ENCODE results near the gene CYP2W1.

The CYP2W1 gene

DNA sequence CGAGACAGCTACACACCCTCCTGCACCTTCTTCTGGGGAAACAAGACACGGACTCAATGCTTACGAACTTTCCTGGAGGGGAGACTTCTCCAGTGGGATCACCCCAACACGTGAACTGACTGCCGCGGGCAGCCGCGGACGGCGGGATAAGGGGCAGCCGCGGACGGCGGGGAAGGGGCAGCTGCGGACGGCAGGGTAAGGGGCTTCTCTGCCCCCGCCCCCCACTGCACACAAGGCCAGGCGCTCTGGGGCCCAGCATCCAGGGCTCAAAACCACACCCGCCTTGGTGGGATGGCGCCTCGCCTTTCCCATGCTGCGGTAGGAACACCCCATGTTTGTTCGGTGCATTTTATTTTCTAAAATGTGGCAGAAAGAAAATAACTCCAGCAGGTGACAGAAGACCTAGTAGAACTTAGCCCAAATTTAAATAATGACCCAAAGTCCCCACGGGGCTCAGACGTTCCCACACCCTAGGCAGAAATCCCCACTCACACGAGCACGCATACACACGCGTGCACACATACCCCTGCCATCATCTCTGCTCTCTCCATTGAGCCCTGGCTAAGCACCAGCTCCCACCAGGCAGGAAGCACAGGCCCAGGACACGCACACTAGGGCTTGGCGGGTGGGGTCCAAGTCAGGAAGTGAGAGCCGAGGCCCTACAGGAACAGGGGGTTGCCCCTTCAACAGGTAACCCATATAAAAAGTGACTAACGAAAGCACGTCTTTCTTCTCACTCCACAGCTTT lies 34.8 kb downstream of the CYP2W1 start:
- DNase-seq (ENCODE audit: low read depth): no peak

DNA sequence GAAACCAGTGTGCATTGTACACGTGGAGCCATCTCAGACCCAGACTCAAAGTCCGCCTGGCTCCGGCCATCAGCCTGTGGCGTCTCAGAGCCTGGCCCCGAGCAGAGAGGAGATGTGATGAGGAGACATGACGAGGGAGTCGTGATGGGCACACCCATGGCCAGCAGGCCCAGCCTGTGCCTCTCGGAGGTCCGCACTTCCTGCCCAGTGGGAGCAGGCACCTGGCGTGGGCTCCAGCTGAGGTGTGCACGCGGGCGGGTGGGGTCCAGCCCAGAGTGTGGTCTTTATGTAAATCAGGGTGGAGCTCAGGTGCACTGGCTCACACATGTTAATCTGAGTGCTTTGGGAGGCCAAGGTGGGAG lies 35.3 kb downstream of the CYP2W1 start:
- no peak for DNase-seq (ENCODE audit: low read depth)

DNA sequence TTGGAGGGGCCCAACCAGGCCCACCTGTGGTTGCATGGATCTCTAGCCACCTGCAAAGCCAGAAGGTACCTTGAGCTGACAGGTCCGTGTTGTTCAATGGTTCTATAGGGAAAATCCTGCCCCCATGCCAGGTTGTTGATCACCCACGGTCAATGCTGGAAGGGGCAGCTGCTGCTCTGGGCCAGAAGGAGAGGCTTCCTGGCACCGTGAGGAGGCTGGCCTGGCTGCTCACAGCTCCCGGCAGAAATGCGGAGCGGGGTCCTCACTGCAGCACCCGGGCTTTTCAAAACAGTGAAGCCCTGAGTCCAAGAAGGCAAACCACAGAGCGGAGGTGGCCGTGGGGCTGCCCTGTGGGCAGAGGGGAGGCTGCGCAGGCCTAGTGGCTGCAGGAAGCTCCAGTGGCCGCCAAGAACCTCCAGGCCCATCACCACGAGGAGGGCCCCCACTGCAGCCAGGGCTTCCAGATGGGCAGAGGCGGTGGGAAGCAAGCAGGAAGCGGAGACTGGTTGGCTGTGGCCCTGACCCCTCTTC lies 36.3 kb downstream of the CYP2W1 start:
- no peak for DNase-seq (ENCODE audit: low read depth)

DNA sequence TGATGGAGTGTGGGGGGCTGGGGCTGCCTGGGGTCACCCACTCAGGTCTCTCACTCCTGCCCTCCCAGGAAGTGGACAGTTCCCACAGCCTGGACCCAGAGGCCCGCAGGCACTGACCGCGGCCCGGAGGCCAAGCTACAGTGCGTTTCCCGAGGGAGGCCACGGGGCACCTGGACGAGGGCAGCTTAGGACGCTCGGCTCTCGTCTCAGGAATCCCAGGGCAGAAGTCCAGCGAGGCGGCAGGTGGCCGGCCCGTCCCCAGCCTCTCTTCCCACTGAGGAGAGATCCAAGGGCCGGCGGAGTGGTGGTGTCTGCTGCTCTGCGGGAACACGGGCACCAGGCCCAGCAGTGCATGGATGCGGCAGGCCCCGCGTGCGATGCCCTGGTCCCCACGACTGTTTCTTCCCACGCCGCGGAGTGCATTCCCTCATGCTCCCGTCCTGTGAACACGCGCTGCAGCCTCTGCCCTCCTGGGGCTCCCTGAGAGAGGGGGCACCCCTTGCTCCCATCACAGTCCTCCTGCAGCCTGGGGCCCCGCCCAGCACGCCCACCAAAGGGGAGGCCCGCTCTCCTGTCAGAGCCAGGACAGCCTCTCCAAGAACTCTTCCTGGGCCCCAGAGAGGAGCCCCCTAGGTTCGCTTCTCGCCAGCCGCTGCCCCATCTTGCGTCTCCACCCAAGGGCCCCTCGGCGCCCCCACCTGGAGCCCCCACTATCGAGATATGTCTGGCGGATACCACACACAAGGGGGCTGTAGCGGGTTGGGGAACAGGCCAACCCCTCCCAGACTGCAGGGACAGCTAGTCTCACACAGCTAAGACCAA lies 37.0 kb downstream of the CYP2W1 start:
- no peak for DNase-seq (ENCODE audit: low read depth)

DNA sequence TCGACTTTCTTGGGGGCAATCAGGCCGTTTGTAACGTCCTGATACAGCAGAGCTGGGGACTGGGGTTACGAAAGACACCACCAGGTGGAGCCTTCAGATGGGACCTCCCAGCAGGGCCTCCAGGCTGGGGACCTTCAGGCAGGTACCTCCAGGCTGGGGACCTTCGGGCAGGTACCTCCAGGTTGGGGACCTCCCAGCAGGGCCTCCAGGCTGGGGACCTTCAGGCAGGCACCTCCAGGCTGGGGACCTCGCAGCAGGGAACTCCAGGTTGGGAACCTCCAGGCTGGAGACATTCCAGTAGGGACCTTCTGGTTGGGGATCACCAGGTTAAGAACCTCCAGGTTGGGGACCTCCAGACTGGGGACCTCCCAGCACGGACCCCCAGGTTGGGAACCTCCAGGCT lies 37.9 kb downstream of the CYP2W1 start:
- DNase-seq (ENCODE audit: low read depth): no peak

DNA sequence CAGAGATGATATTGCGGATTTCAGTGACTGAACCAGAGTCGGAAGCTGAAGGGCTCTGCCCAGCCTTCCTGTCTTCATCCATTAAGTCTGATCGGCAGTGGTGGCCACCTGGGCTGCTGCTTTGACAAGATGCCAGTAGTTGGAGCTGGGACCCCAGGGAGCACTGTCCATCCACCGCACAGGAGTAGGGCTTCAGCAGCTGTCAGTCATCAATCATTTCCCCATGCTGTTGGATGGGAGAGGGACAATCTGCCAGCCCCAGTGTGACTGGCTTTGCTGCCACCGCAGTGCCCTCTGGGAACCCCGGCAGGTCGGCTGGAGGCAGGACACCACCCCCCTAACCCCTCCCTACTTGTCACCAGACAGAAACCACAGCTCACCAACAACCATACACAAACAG lies 38.4 kb downstream of the CYP2W1 start:
- no peak for DNase-seq (ENCODE audit: low read depth)

DNA sequence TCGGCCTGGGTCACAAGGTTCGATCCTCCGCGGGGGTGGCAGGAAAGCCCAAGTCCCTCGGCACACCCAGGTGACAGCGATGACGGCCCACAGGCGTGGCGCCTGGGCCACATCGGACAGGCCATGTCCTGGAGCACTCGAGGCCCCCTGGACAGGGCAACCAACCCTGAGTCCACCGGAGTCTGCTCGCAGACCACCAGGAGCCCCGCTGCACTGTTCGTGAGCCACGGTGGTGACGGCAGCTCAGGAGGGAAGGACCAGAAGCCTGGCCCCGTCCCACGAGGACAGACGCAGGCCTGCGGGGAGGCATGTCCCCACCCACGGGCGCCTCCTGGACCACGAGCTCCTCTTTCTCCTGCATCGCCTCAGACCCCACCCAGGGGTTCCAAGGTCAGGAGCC lies 39.0 kb downstream of the CYP2W1 start:
- no peak for DNase-seq (ENCODE audit: low read depth)

DNA sequence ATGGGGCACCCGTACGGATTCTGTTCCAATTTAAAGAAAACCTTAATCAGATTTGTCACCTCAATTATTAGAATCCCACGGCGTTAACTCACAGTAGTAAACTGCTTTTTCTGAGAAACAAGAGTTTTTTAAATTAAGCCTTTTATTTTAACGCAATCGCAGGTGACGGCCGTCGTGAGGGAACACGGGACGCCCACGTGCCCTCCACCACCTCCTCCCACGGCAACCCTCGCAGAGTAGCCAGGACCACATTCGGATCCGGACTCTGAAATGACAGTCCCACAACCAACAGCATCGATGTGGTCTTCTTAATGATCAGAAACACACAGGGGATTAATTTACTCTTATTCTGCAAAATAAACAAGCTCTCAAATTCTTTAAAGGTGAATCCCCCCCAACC lies 39.4 kb downstream of the CYP2W1 start:
- no peak for DNase-seq (ENCODE audit: low read depth)

DNA sequence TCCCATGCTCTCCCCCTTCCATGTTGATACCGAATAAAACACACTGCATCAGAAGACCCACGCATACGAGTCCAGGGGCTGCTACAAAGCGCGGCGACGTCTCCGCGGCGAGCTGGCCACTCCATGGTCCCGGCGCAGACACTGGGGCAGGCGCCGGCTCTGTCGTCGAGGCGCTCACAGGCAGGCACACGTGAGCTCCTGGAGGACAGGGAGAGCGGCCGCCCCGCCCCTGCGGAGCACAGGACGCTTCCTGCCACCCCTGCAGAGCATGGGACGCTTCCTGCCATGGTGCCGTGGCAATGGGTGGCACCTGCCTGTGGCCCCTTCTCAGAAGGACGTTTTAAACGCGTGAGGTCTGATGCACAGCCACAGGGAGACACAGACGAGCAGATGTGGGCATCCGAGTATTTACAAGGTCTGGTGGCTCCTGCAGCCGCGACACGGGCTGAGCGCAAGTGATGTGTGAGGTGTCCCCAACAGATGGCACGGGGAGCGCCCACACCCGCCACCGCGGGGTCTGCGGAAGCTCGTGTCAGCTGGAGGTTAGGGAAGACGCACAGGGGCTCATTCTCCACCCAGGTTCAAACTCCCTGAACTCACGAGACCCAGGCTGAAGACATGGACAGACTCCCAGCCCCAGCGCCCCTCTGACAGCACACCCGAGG lies 40.0 kb downstream of the CYP2W1 start:
- no peak for DNase-seq (ENCODE audit: low read depth)

DNA sequence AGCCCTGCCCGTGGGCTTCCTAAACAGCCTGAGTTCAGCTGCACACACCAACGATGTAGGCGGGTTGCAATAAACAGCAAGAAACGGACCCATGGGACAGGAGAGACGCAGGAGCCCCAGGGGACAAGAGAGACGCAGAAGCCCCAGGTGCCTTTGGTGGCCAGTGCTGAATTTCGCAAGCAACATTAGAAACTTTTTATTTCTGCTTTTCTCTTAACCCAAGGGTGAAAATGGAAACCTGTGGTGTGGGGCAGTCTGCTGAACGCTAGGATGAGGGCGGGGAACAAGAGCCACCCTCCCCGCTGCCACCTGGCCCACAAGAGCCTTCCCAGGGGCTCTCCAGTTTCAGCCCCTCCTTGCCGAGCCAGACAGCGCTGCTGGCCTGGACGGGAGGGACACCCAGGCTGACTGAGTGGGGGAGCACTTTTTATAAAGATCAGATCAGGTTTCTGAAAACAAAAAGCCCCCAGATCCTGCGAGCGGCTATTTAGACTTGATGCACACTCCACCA lies 41.4 kb downstream of the CYP2W1 start:
- no peak for DNase-seq (ENCODE audit: low read depth)

DNA sequence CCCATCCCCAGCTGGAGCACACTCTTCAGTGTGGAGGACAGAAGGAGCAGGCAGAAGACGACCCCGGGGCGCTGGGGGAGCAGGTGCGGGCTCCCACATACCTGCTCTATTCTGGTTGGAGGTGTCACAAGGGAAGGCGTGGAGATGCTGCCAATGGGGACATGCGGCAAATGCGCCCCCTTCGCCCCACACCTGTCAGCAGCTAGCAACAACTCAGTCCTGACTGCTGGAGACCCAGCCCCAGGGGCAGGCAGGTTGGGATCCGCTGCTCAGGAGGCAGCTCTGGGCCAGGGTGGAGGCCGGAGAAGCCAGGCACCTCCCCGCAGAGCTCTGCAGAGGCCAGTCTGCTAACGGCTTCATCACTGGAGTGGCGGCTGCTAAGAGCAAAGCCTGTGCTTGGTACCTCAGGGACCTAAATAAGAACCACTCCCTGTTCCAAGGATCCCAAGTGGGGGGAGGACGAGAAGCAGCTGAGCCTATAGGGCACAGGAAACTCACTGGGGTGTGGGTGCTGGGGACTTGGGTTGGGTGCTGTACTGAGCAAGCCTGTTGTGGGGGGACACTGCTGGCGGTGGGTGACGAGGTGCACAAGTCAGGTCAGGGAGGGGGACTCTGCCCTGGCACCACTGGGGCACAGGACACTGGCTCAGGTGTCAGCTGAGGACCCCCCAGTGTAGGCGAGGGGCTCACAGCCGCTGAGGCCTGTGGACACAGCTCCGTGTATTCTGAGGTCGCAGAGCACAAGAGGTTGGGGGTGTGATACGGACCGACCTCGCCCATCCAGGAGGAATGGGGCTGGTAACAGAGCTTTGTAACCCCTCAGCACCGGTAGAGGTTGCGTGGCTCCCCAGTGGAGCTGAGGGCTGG lies 42.1 kb downstream of the CYP2W1 start:
- no peak for DNase-seq (ENCODE audit: low read depth)

DNA sequence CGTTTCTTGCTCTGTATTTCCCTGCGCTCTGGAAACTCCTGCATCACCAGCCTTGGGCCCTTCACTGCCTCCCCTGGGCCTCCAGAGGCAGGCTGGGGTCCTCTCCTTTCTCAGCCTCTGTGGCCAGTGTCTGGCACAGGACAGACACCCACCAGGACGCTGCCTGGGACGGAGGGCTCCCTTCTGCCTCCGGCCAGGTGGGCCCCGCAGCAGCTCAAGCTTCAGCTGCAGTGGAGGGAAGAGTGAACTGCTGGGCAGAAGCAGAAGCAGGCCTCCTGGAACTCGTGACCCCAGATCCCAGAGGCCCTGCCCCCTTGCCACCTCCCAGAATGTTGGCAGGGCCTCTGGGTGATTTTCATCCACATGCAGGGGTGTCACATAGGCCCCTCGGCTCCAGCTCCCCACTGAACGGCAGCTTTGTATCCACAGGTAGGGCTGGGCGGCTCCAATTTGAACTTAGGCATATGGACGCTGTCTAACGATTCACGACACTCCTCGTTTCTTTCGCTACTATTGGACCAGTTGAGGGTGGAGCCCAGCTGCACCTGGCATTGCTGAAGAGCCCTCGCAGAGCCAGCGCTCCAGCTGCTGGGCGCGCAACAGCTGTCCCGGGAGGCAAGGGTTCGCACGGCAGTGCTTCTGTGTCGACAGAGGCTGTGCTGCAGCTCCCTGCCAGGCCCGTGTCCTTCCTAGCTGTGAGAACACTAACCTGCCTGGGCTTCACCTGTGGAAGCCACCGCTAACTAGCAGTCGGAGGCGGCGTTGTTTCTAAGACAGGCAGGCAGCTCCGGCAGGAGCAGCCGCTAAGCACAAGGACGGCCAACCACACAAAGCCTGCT lies 43.0 kb downstream of the CYP2W1 start:
- no peak for DNase-seq (ENCODE audit: low read depth)

DNA sequence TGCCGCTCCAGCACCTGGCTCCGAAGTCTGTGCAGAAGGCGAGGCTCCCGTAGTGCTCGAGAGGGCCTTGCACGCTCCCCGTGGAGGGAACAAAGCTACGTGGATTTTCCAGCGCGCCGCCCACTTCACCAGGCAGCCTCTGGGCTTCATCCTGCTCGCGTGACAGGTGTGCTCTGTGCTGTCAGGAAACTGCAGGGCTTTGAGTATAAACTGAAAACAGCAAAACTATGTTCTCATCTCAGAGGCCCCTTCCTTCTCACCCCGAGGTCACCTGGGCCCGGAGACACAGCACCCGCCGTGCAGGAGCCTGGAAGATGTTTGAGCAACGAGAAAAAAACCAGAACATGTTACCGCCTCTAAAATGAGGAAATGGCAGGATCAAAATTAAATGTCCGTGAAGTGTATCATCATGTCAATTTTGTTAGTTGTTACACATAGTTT lies 43.8 kb downstream of the CYP2W1 start:
- no peak for DNase-seq (ENCODE audit: low read depth)

DNA sequence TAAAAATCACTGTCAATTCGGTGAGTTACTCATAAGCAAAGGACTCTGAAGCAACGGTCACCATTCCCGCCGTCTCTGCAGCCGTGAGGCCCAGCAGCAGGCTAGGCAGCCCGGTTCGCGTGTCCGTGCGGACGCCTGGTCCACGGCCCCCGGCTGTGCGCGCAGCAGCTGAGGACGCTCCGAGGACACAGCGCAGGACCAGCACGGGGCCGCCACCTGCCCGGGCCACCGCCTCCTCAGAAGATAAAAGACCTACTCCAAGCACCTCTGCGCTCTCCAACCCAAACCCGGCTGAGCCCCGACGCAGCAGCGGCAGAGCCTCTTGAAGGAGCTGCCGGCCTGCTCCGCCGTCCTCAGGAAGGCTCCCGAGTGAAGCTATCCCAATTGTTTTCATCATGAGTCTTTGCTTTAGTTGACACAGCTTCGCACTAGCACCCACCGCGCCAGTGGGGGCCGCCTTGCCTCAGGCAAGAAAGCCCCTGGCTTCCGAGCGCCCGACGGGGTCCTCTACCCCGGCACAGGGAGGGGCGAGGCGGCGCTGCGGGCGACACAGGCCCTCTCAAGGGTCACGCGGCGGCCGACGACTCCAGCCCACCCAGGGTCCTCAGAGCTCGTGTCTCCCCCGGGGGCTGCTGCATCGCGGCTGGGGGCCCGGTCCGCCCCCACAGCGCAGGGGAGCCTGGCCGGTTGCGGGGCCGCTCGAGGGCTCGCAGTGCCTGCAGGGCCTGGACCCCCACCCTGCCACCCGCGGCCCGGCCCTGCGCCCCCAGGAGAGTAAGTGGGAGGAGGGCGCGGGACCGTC lies 44.5 kb downstream of the CYP2W1 start:
- no peak for DNase-seq (ENCODE audit: low read depth)

DNA sequence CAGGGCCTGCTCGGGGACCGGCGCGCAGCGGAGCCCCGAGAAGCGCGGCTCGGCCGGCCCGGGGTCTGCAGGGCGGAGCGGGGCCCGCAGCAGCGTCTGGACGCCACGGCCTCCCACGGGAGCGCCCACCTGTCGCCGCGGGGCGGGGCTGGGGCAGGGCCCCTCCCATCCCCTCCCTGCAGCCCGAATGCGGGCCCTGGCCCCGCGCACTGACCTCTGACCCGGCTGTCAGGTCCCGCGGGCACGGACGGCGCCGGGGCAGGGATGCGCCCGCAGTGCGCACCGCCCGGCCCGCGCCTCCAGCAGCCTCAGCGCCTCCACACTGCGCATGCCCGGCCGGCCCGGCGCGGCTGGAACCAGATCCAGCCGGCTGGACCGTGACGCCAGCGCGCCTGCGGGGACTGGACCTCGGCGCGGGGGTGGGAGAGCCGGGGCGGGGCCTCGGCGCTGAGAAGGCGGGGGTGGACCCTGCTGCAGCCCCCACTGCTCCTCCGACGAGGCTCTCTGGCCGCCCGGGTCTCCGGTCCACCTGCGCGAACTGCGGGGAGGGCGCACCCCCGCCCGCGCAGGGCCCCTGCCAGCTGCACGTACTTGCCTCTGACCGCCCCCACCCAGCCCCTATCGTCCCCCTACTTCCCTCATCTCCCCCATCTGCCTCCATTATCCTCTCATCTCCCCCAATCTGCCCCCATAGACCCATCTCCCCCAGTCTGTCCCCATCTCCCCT lies 45.2 kb downstream of the CYP2W1 start:
- DNase-seq (ENCODE audit: low read depth): peak; percentile 37

DNA sequence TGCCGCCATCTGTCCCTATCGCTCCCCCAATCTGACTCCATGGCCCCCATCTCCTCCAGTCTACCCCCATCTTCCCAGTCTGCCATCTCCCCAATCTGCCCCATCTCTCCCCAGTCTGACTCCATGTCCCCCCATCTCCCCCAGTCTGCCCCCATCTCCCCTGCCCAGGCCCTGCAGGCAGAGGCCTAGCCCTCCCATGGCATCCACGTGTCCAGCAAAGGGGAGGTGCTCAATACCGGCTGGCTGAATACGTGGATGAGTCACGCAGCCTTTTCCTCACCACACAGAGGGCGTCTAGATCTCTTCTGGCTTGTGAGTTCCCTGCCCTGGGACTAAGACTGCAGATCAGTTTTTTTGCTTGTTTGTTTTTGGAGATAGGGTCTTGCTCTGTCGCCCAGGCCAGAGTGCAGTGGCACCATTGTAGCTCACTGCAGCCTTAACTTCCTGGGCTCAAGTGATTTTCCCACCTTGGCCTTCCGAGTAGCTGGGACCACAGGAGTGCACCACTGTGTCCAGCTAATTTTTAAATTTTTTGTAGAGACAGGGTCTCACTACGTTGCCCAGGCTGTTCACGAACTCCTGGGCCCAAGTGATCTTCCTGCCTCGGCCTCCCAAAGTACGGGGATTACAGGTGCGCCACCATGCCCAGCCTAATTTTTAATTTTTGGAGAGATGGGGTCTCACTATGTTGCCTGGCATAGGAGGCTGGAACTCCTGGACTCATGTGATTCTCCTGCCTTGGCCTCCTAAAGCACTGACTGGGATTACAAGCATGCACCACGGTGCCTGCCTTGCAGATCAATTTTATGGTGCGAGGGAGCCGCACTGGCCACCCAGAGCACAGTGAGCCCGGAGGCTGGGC lies 46.0 kb downstream of the CYP2W1 start:
- DNase-seq (ENCODE audit: low read depth): peak; percentile 75

DNA sequence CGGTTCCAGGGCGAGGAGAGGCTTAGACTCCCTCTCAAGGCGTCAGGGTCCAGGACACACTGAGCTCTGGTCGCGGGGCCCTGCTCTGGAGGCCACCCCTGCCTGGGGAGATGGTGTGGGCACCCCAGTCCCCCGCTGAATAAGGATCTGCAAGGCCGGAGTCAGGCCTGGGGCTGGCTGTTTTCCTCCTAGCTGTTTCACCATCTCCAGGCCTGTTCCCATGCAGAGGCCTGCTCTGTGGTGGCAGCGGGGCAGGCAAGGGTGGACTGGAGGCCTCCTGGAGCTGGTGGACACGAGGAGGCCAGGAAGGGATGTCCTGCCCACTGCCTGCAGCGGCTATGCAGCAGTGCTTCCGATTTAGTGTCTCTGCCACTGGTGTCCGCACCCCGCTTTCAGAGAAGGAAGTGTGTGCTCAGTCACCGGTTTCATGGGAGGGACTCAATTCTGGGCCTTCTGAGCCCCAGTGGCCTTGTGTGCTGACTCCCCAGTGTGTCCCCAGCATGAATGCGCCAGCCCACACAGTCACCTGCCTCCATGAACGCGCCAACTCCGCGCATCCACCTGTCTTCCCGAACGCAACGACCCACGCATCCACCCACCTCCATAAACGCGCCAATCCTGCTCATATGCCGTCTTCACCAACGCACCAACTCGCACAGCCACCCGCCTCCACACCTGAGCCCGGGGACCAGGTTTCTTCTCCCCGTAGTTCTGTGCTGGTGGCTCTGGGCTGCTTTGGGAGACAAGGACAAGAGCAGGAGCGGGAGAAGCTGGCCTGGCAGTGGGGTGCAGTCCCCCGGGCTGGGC lies 46.9 kb downstream of the CYP2W1 start:
- DNase-seq (ENCODE audit: low read depth): no peak
